Esophagus muscularis mucosa (tissue), 4 donors: ENCODE data around the gene HSP90AA1. TPM values are rescaled to one million over a fixed set of nuclear protein-coding genes. Genes with fewer than 3 reads are reported as not detected.
"Not testable (repeated sequence)": the region's sequence is repeated elsewhere in the genome, so short reads cannot be mapped to it uniquely, and the experiment has no call there.

ENCODE experiments used
- DNase-seq: peaks from one replicate; pipeline ENCODE4 v3.0.0-alpha.2; 2017; ENCODE audit errors: extremely low spot score
- H3K27ac ChIP-seq, 4 donors: fragments of 200-600 bp; sonication (generic); replicated peaks in 1 of 4; 1 replicate in 3 of 4; 2 replicates in 1 of 4; pipeline ENCODE4 v1.5.1; 2016 to 2019; ENCODE audit warnings: mild to moderate bottlenecking in 1 of 4
- H3K27me3 ChIP-seq, 4 donors: fragments of 200-600 bp; sonication (generic); one replicate each; pipeline versions ENCODE4 v1.5.1 to v1.6.0; 2016 to 2019
- H3K36me3 ChIP-seq, 4 donors: fragments of 200-600 bp; sonication (generic); one replicate each; pipeline ENCODE4 v1.5.1; 2016 to 2019
- H3K4me1 ChIP-seq, 4 donors: fragments of 200-600 bp; sonication (generic); one replicate each; pipeline ENCODE4 v1.5.1; 2016 to 2019
- H3K4me3 ChIP-seq, 4 donors: fragments of 200-600 bp; sonication (generic); 1 replicate in 2 of 4; 2 replicates in 2 of 4; pipeline ENCODE4 v1.5.1; 2016 to 2019; ENCODE audit warnings: mild to moderate bottlenecking in 4 of 4, moderate library complexity in 1 of 4
- H3K9me3 ChIP-seq, 4 donors: fragments of 200-600 bp; sonication (generic); 1 replicate in 3 of 4; 2 replicates in 1 of 4; pipeline ENCODE4 v1.5.1; 2016 to 2019
- CTCF ChIP-seq, 3 experiments: fragments of 200-600 bp in 2 of 3; fragments of 450-650 bp in 1 of 3; sonication (generic) in 2 of 3; IDR thresholded peaks; one replicate each; pipeline ENCODE4 v1.5.1; 2017 to 2019; ENCODE audit warnings: antibody characterized with exemption in 3 of 3, mild to moderate bottlenecking in 2 of 3, moderate library complexity in 1 of 3
- EP300 ChIP-seq: sonication (generic); formaldehyde crosslinking; IDR thresholded peaks from one replicate; pipeline ENCODE4 v1.6.1; 2017; ENCODE audit warnings: antibody characterized with exemption
- POLR2A ChIP-seq: fragments of 450-650 bp; IDR thresholded peaks from one replicate; pipeline ENCODE4 v1.6.1; 2017; ENCODE audit warnings: antibody characterized with exemption, moderate library complexity, mild to moderate bottlenecking, low read depth
- POLR2AphosphoS5 ChIP-seq, 2 donors: sonication (generic); formaldehyde crosslinking; IDR thresholded peaks; one replicate each; pipeline ENCODE4 v1.6.1; 2017; ENCODE audit warnings: antibody characterized with exemption in 2 of 2
- WGBS: methylation state at CpG from one replicate; pipeline ENCODE4 v1.1.5; 2018; 5-methylcytosine and 5-hydroxymethylcytosine counted together
- intact Hi-C: fragments of 100-400 bp; cut with DNase I; formaldehyde crosslinking; loops from one replicate; pipeline ENCODE4 v1.15.1; 2023
- total RNA-seq, 4 donors: library from RNA; depleted of rRNA; stranded (reverse); fragments of >200 nt; gene quantifications; one replicate each; pipeline versions ENCODE4 v1.1.0 to v1.2.1, GENCODE V29; 2016

Gene HSP90AA1
- total RNA-seq, 4 donors from 2014 or later = 256 to 605 (median 376) TPM

- peaks cover 1 to 14% (median 10%) of the 10 kb centered on the region in 4 donors for H3K4me1 ChIP-seq
- no peaks in the 10 kb centered on the region for H3K9me3 ChIP-seq
- WGBS = 84% methylated on average over 4 of the region's 5 CpGs
- no peak for DNase-seq
- intact Hi-C loops = no loop called here
- no peak overlapping the region for H3K4me3 ChIP-seq
- H3K36me3 ChIP-seq = peaks cover 35 to 49% (median 46%) of the 10 kb centered on the region in 4 donors
- no peaks in the 10 kb centered on the region for H3K27me3 ChIP-seq
- H3K27ac ChIP-seq = no peak overlapping the region
- TF ChIP-seq POLR2AphosphoS5 (IDR thresholded peaks at IDR 0.05) = no peak
These were observed 9.5 kb downstream of the HSP90AA1 start for GRCh38 chr14:102077382-102077709.

- DNase-seq = no peak
- no peak for TF ChIP-seq POLR2A
- no peak for TF ChIP-seq CTCF (IDR thresholded peaks at IDR 0.05)
- no peak for TF ChIP-seq POLR2AphosphoS5 (IDR thresholded peaks at IDR 0.05)
- TF ChIP-seq EP300 = no peak
- Histone ChIP-seq H3K4me1 (peaks cover 0 to 10% (median 9%) of the 10 kb centered on the region in 4 donors), H3K4me3 (no peak overlapping the region), H3K9me3 (no peaks in the 10 kb centered on the region), H3K27ac (no peak overlapping the region), H3K27me3 (no peaks in the 10 kb centered on the region), H3K36me3 (peaks cover 13 to 27% (median 24%) of the 10 kb centered on the region in 4 donors)
- WGBS = 91% methylated on average over 4 of the region's 4 CpGs
- intact Hi-C loops = no loop called here
These were observed 11.7 kb downstream of the HSP90AA1 start for GRCh38 chr14:102075155-102075554.

- WGBS = 73% methylated on average over 4 of the region's 4 CpGs
- intact Hi-C loops = no loop called here
- DNase-seq = no peak
- Histone ChIP-seq H3K4me3 (no peak overlapping the region), H3K4me1 (peaks cover 0 to 10% (median 9%) of the 10 kb centered on the region in 4 donors), H3K36me3 (peaks cover 6 to 20% (median 18%) of the 10 kb centered on the region in 4 donors), H3K27ac (no peak overlapping the region), H3K9me3 (no peaks in the 10 kb centered on the region), H3K27me3 (no peaks in the 10 kb centered on the region)
- TF ChIP-seq POLR2AphosphoS5 (IDR thresholded peaks at IDR 0.05) = no peak
- no peak for TF ChIP-seq POLR2A
- TF ChIP-seq EP300 = no peak
- TF ChIP-seq CTCF (IDR thresholded peaks at IDR 0.05) = no peak
These were observed 12.4 kb downstream of the HSP90AA1 start for GRCh38 chr14:102074415-102074964.

GRCh38 chr14:102071283-102071998 lies 15.4 kb downstream of the HSP90AA1 start:
- TF ChIP-seq POLR2AphosphoS5 (IDR thresholded peaks at IDR 0.05) (peak in 1 of 2 donors; percentile 15), EP300 (no peak)
- H3K4me3 ChIP-seq = no peak overlapping the region
- peak overlapping the region; percentile 18 to 58 (median 44) for H3K27ac ChIP-seq
- H3K36me3 ChIP-seq = no peaks in the 10 kb centered on the region
- 61% methylated on average over 10 of the region's 10 CpGs for WGBS
- intact Hi-C loops = no loop called here
- peaks cover 0 to 10% (median 9%) of the 10 kb centered on the region in 4 donors for H3K4me1 ChIP-seq
- H3K9me3 ChIP-seq = no peaks in the 10 kb centered on the region
- DNase-seq = no peak
- H3K27me3 ChIP-seq = no peaks in the 10 kb centered on the region

GRCh38 chr14:102066041-102066451 lies 20.8 kb downstream of the HSP90AA1 start:
- Histone ChIP-seq H3K27ac (no peak overlapping the region), H3K9me3 (no peaks in the 10 kb centered on the region), H3K4me3 (no peak overlapping the region), H3K4me1 (peaks cover 8 to 17% (median 17%) of the 10 kb centered on the region in 4 donors), H3K27me3 (no peaks in the 10 kb centered on the region), H3K36me3 (no peaks in the 10 kb centered on the region)
- intact Hi-C loops = no loop called here
- TF ChIP-seq POLR2AphosphoS5 (IDR thresholded peaks at IDR 0.05) (no peak), CTCF (IDR thresholded peaks at IDR 0.05) (no peak), POLR2A (no peak), EP300 (no peak)
- no peak for DNase-seq
- WGBS = 93% methylated on average over 2 of the region's 12 CpGs

- WGBS = 92% methylated on average over 8 of the region's 8 CpGs
- intact Hi-C loops = loop anchor here (5.0 kb wide), 1 partner anchor 33 kb away; no protein-coding TSS in a partner anchor
These were observed 22.3 kb downstream of the HSP90AA1 start for GRCh38 chr14:102064590-102064989.

More at GRCh38 chr14:102064590-102064989, 22.3 kb downstream of the HSP90AA1 start:
- H3K36me3 ChIP-seq, H3K9me3 ChIP-seq, DNase-seq, H3K4me3 ChIP-seq, H3K27ac ChIP-seq, H3K27me3 ChIP-seq: not testable (repeated sequence)
- peaks cover 8 to 15% (median 14%) of the 10 kb centered on the region in 4 donors for H3K4me1 ChIP-seq
